ENCODE data around the gene SNAP25. TPM values are rescaled to one million over a fixed set of nuclear protein-coding genes. Genes with fewer than 3 reads are reported as not detected.

Gene SNAP25
- total and polyA plus RNA-seq, 9 of the 15 experiments (the other 6 are each of a cell fraction or from before 2014, with no cell fraction given), result 0.07 TPM; not detected in 8

GRCh38 chr20:10270630-10271029 lies 52.0 kb downstream of the SNAP25 start:
- CTCF ChIA-PET (ENCODE audit: low intra/inter-chr PET ratio), result no interaction called here

More at GRCh38 chr20:10270630-10271029, 52.0 kb downstream of the SNAP25 start:
- Histone ChIP-seq H4K20me1 (replicated peaks; ENCODE audit: control insufficient read depth, insufficient read depth, low read length) (no peaks in the 10 kb centered on the region), H3K4me3 (no peak overlapping the region), H3K9me3 (replicated peaks; ENCODE audit: control insufficient read depth, insufficient read depth, low read depth, low read length) (no peaks in the 10 kb centered on the region), H3K9me1 (ENCODE audit: control insufficient read depth, insufficient read depth, low read length) (no peaks in the 10 kb centered on the region), H3K36me3 (ENCODE audit: control insufficient read depth, insufficient read depth, low read length) (no peaks in the 10 kb centered on the region), H2AFZ (ENCODE audit: low read depth, low read length) (no peak overlapping the region), H3K4me2 (ENCODE audit: insufficient read depth, low read length) (no peak overlapping the region), H3K79me2 (ENCODE audit: control insufficient read depth, insufficient read depth, low read length) (no peaks in the 10 kb centered on the region), H3K9ac (ENCODE audit: insufficient read depth in 1 of 2, low read depth in 2 of 2, low read length in 2 of 2) (no peak overlapping the region), H3K27me3 (ENCODE audit: control insufficient read depth in 2 of 2, insufficient read depth in 2 of 2, low read length in 2 of 2) (no peaks in the 10 kb centered on the region), H3K27ac (ENCODE audit: extremely low read depth, low read depth, low read length) (no peak overlapping the region), H3K4me1 (replicated peaks in 1 of 2; ENCODE audit: control insufficient read depth in 2 of 2, insufficient read depth in 2 of 2, low read length in 2 of 2) (no peaks in the 10 kb centered on the region)
- BruUV-seq (replicated peaks), result no TSS peak
- FAIRE-seq (no peak), DNase-seq (ENCODE audit: extremely low read depth in 1 of 4, low spot score in 3 of 4) (no peak), ATAC-seq (no peak)
- in situ Hi-C loops (cut with MboI), result no loop called here
- intact Hi-C loops (cut with micrococcal nuclease), result no loop called here
- TF ChIP-seq NR2C1 (IDR thresholded peaks at IDR 0.05) (no peak), NR2C1 (tag; IDR thresholded peaks at IDR 0.05) (no peak), MIER1 (IDR thresholded peaks at IDR 0.05; ENCODE audit: low read depth) (no peak), ILK (tag; IDR thresholded peaks at IDR 0.05; ENCODE audit: borderline replicate concordance, low read depth) (no peak), SOX6 (IDR thresholded peaks at IDR 0.05) (no peak), ZNF644 (tag; IDR thresholded peaks at IDR 0.05; ENCODE audit: low read depth) (no peak), NRF1 (conservative IDR thresholded peaks at IDR 0.05 in 1 of 2, IDR thresholded peaks at IDR 0.05 in 1 of 2) (no peak), POLR2A (conservative IDR thresholded peaks at IDR 0.05) (no peak), MTA1 (IDR thresholded peaks at IDR 0.05; ENCODE audit: borderline replicate concordance) (no peak), ZNF316 (IDR thresholded peaks at IDR 0.05) (no peak), ELF1 (tag; IDR thresholded peaks at IDR 0.05) (no peak), POLR2AphosphoS5 (IDR thresholded peaks at IDR 0.05; ENCODE audit: control insufficient read depth, insufficient read depth, low read depth, low read length) (no peak), ZNF518B (CRISPR knock-in tag; IDR thresholded peaks at IDR 0.05) (no peak)
- TF ChIP-seq, protein P1, sequence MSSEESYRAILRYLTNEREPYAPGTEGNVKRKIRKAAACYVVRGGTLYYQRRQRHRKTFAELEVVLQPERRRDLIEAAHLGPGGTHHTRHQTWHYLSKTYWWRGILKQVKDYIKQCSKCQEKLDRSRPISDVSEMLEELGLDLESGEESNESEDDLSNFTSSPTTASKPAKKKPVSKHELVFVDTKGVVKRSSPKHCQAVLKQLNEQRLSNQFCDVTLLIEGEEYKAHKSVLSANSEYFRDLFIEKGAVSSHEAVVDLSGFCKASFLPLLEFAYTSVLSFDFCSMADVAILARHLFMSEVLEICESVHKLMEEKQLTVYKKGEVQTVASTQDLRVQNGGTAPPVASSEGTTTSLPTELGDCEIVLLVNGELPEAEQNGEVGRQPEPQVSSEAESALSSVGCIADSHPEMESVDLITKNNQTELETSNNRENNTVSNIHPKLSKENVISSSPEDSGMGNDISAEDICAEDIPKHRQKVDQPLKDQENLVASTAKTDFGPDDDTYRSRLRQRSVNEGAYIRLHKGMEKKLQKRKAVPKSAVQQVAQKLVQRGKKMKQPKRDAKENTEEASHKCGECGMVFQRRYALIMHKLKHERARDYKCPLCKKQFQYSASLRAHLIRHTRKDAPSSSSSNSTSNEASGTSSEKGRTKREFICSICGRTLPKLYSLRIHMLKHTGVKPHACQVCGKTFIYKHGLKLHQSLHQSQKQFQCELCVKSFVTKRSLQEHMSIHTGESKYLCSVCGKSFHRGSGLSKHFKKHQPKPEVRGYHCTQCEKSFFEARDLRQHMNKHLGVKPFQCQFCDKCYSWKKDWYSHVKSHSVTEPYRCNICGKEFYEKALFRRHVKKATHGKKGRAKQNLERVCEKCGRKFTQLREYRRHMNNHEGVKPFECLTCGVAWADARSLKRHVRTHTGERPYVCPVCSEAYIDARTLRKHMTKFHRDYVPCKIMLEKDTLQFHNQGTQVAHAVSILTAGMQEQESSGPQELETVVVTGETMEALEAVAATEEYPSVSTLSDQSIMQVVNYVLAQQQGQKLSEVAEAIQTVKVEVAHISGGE (CRISPR knock-in tag; IDR thresholded peaks at IDR 0.05), result no peak
- POLR2A ChIA-PET, result no interaction called here
